GM23248 (cell line): Measurements from ENCODE around the gene FSTL4.

Experiments
- EZH2 ChIP-seq: fragments of 200-600 bp; sonication (generic); IDR thresholded peaks from 2 replicates; pipeline ENCODE4 v1.6.1; 2018; ENCODE audit warnings: antibody characterized with exemption, mild to moderate bottlenecking; ENCODE audit not compliant: insufficient read depth, poor library complexity, severe bottlenecking
- EZH2phosphoT487 ChIP-seq: fragments of 200-600 bp; sonication (generic); IDR thresholded peaks from 2 replicates; pipeline ENCODE4 v1.6.1; 2018; ENCODE audit warnings: antibody characterized with exemption, moderate library complexity, mild to moderate bottlenecking, low read depth; ENCODE audit not compliant: insufficient read depth

- TF ChIP-seq EZH2 (peak; percentile 88), EZH2phosphoT487 (0 out of 2 replicates have a peak, but pooled peaks have one; percentile 19)
Observed at GRCh38 chr5:133611357-133612248, 738 bp downstream of the FSTL4 start.
